SU-DHL-6 (cell line): ENCODE measurements around the gene KPTN.

Source experiments
- H2AFZ ChIP-seq: fragments of 200-600 bp; sonication (generic); 2 replicates; pipeline ENCODE4 v1.6.1; 2014; ENCODE audit warnings: low read depth, mild to moderate bottlenecking, moderate library complexity, mixed read lengths, antibody characterized with exemption, low read length; ENCODE audit not compliant: severe bottlenecking
- H3F3A ChIP-seq: fragments of 200-600 bp; shearing (Covaris generic); 2 replicates; pipeline ENCODE4 v1.6.0; 2016; ENCODE audit warnings: antibody characterized with exemption, mild to moderate bottlenecking; ENCODE audit not compliant: insufficient read depth
- H3K27ac ChIP-seq: fragments of 200-600 bp; sonication (generic); 2 replicates; pipeline ENCODE4 v1.5.1; 2016; ENCODE audit warnings: low read depth, mild to moderate bottlenecking, low read length, moderate library complexity, mixed read lengths
- H3K27me3 ChIP-seq: fragments of 200-600 bp; sonication (generic), shearing (Covaris generic); 2 replicates; pipeline ENCODE4 v1.6.0; 2014; ENCODE audit warnings: mild to moderate bottlenecking, low read length
- H3K36me3 ChIP-seq: fragments of 200-600 bp; sonication (generic); 2 replicates; pipeline ENCODE4 v1.6.1; 2014; ENCODE audit warnings: mild to moderate bottlenecking, low read length, mixed read lengths
- H3K4me2 ChIP-seq: fragments of 300-600, 200-600 bp; shearing (Covaris generic), sonication (generic); 2 replicates; pipeline ENCODE4 v1.6.0; 2014; ENCODE audit warnings: low read length, low read depth, mild to moderate bottlenecking; ENCODE audit not compliant: poor library complexity, severe bottlenecking
- H3K4me3 ChIP-seq: fragments of 200-600 bp; sonication (generic); 2 replicates; pipeline ENCODE4 v1.5.1; 2014; ENCODE audit warnings: antibody characterized with exemption, low read length, mild to moderate bottlenecking, mixed read lengths; ENCODE audit not compliant: insufficient read depth, poor library complexity, severe bottlenecking
- H3K79me2 ChIP-seq: fragments of 200-600 bp; sonication (generic); 2 replicates; pipeline ENCODE4 v1.6.1; 2014; ENCODE audit warnings: mild to moderate bottlenecking, low read length, moderate library complexity; ENCODE audit not compliant: insufficient read depth
- H3K9ac ChIP-seq: fragments of 200-600 bp; sonication (generic); 2 replicates; pipeline ENCODE4 v1.7.0; 2014; ENCODE audit warnings: mild to moderate bottlenecking, low read length
- H3K9me2 ChIP-seq: fragments of 200-600 bp; sonication (generic); replicated peaks from 2 replicates; pipeline ENCODE4 v1.6.1; 2014; ENCODE audit warnings: low read length; ENCODE audit not compliant: insufficient read depth
- H3K9me3 ChIP-seq: fragments of 200-600 bp; sonication (generic); 2 replicates; pipeline ENCODE4 v1.6.1; 2014; ENCODE audit warnings: low read length, mixed read lengths; ENCODE audit not compliant: insufficient read depth
- H4K20me1 ChIP-seq: fragments of 200-600 bp; sonication (generic); 2 replicates; pipeline ENCODE4 v1.6.1; 2014; ENCODE audit warnings: low read depth, mild to moderate bottlenecking, antibody characterized with exemption, low read length, moderate library complexity, mixed read lengths
- EZH2phosphoT487 ChIP-seq: fragments of 200-600 bp; sonication (generic), shearing (Covaris generic); conservative IDR thresholded peaks from 2 replicates; pipeline ENCODE4 v1.6.1; 2018; ENCODE audit warnings: mild to moderate bottlenecking, antibody characterized with exemption, low read length, moderate library complexity, mixed read lengths
- TF ChIP-seq, protein P1 (sequence below): fragments of 200-600 bp; sonication (generic); IDR thresholded peaks from one replicate; pipeline ENCODE4 v1.5.1; 2017; ENCODE audit warnings: antibody characterized with exemption, mild to moderate bottlenecking, low read length, moderate library complexity; ENCODE audit not compliant: insufficient read depth, poor library complexity, severe bottlenecking

The KPTN gene

DNA sequence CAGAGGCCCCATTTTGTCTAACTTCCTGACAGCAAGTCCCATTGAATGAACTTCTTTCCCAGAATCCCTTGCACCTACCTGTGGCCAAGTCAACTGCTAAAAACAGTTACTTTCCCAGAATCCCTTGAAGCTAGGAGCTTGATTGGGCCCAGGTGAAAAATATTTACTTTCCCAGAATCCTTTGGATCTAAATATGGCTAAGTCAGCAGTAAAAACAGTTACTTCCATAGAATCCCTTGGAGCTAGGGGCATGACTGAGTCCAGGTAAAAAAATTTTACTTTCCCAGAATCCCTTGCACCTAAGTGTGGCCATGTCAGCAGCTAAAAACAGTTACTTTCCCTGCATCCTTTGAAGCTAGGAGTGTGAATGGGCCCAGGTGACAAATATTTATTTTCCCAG lies 51.5 kb downstream of the KPTN start:
- Histone ChIP-seq H3K27ac (no peak overlapping the region), H3F3A (peaks cover 7% of the 10 kb centered on the region), H3K9me2 (no peaks in the 10 kb centered on the region), H3K27me3 (no peaks in the 10 kb centered on the region), H3K4me3 (no peak overlapping the region), H3K36me3 (no peaks in the 10 kb centered on the region), H3K4me2 (no peak overlapping the region), H3K9ac (no peak overlapping the region), H4K20me1 (no peaks in the 10 kb centered on the region), H3K79me2 (no peaks in the 10 kb centered on the region), H3K9me3 (no peaks in the 10 kb centered on the region), H2AFZ (peak overlapping the region; percentile 10)
- TF ChIP-seq, protein P1, sequence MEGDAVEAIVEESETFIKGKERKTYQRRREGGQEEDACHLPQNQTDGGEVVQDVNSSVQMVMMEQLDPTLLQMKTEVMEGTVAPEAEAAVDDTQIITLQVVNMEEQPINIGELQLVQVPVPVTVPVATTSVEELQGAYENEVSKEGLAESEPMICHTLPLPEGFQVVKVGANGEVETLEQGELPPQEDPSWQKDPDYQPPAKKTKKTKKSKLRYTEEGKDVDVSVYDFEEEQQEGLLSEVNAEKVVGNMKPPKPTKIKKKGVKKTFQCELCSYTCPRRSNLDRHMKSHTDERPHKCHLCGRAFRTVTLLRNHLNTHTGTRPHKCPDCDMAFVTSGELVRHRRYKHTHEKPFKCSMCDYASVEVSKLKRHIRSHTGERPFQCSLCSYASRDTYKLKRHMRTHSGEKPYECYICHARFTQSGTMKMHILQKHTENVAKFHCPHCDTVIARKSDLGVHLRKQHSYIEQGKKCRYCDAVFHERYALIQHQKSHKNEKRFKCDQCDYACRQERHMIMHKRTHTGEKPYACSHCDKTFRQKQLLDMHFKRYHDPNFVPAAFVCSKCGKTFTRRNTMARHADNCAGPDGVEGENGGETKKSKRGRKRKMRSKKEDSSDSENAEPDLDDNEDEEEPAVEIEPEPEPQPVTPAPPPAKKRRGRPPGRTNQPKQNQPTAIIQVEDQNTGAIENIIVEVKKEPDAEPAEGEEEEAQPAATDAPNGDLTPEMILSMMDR: no peak
- TF ChIP-seq EZH2phosphoT487: no peak

DNA sequence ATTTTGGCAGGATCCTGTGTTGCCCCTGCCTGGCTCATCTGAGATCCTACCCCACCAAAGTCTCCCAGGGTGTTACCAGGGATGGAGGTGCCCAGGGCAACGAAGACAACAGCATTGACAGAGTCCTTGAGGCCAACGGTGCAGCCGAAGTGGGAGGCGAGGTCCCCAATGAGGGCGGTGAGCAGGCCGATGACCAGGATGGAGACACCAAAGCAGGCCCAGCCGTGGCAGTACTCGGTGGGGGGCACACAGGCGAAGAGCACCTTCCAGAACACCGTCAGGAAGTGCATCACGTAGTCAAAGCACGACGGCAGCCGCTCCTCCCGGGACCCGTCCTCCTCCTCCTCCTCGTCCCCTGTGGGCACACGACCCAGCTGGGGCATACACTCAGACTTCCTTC lies 51.9 kb downstream of the KPTN start:
- no peak overlapping the region for H3K9ac ChIP-seq
- H3K4me3 ChIP-seq: no peak overlapping the region
- no peaks in the 10 kb centered on the region for H3K27me3 ChIP-seq
- H3K9me2 ChIP-seq: no peaks in the 10 kb centered on the region
- H3F3A ChIP-seq: peaks cover 7% of the 10 kb centered on the region
- H3K79me2 ChIP-seq: no peaks in the 10 kb centered on the region
- no peaks in the 10 kb centered on the region for H4K20me1 ChIP-seq
- H2AFZ ChIP-seq: peak overlapping the region; percentile 10
- H3K4me2 ChIP-seq: no peak overlapping the region
- no peak for TF ChIP-seq EZH2phosphoT487
- TF ChIP-seq, protein P1: no peak
- H3K9me3 ChIP-seq: no peaks in the 10 kb centered on the region
- no peaks in the 10 kb centered on the region for H3K36me3 ChIP-seq
- no peak overlapping the region for H3K27ac ChIP-seq

DNA sequence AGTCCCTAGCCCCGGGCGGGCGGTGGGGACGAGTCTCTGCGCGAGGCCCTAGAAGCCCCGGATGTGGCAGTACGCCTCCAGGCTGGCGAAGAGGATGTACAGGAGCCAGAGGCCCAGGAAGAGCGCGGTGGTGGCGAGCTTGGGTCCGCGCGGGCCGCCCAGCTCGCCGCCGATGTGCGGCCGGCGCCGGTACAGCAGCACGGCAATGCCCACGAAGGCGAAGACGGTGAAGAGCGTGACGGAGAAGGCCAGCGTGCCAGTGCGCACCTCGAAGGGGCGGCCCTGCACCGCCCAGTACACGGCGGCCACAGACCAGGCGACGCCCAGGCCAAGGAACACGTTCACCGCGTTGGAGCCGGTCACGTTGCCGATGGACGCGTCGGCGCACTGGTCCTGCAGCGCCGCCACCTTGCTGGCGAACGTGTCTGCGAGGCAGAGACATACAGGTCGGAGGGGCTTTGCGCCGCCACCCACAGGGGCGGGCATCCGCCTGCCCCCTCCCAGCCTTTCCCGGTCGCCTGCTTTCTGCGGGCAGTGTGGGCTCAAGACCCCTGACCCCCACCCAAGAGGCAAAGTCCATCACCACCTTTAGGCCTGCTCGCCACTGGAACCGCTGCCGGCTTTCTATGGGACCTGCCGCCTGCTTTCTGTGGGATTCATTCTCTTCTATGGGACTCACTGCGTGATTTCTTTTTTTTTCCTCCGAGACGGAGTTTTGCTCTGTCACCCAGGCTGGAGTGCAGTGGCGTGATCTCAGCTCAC lies 53.8 kb downstream of the KPTN start:
- TF ChIP-seq EZH2phosphoT487: no peak
- TF ChIP-seq, protein P1: no peak
- H3K9me3 ChIP-seq: no peaks in the 10 kb centered on the region
- no peak overlapping the region for H3K9ac ChIP-seq
- H3K27me3 ChIP-seq: no peaks in the 10 kb centered on the region
- H4K20me1 ChIP-seq: no peaks in the 10 kb centered on the region
- no peaks in the 10 kb centered on the region for H3K79me2 ChIP-seq
- H2AFZ ChIP-seq: no peak overlapping the region
- no peak overlapping the region for H3K4me3 ChIP-seq
- no peak overlapping the region for H3K27ac ChIP-seq
- no peaks in the 10 kb centered on the region for H3K36me3 ChIP-seq
- no peak overlapping the region for H3K4me2 ChIP-seq
- H3F3A ChIP-seq: peaks cover 7% of the 10 kb centered on the region
- H3K9me2 ChIP-seq: no peaks in the 10 kb centered on the region
